Loucy (cell line): Measurements from ENCODE around the gene MOK.

Source experiments
- EZH2phosphoT487 ChIP-seq: fragments of 200-600 bp; IDR thresholded peaks from 2 replicates; pipeline ENCODE4 v1.6.1; 2018; ENCODE audit warnings: antibody characterized with exemption, mild to moderate bottlenecking, moderate library complexity, borderline replicate concordance
- TF ChIP-seq, protein P1 (sequence below): fragments of 200-600 bp; sonication (generic); conservative IDR thresholded peaks from 2 replicates; pipeline ENCODE4 v1.5.1; 2014; ENCODE audit warnings: mild to moderate bottlenecking, antibody characterized with exemption, low read length

DNA sequence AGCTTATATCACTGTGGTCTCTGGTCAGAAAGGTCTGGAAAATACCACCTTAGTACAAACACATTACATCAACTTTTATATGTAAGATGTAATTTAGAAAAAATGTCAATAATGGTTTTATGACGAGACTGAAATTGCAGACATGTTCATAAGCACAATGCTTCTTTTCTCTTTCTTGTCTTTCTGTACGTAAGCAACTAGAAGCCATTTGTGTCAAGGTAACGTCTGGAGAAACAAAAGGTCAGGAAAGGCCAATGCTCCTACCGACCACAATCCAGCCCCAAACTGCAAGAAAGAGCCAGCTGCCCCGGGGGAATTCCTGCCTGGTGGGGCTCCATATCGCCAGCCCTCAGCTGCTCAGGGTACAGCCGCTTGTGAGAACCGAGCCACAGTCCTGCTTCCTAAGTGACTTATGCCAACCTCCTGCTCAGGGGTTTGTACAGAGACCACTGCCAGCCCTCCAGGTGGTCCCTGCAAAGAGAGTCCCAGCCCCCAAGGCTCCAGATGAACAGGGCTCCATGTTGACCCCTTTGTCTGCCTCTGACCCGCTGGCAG, 20.9 kb upstream of the MOK start:
- TF ChIP-seq, protein P1, sequence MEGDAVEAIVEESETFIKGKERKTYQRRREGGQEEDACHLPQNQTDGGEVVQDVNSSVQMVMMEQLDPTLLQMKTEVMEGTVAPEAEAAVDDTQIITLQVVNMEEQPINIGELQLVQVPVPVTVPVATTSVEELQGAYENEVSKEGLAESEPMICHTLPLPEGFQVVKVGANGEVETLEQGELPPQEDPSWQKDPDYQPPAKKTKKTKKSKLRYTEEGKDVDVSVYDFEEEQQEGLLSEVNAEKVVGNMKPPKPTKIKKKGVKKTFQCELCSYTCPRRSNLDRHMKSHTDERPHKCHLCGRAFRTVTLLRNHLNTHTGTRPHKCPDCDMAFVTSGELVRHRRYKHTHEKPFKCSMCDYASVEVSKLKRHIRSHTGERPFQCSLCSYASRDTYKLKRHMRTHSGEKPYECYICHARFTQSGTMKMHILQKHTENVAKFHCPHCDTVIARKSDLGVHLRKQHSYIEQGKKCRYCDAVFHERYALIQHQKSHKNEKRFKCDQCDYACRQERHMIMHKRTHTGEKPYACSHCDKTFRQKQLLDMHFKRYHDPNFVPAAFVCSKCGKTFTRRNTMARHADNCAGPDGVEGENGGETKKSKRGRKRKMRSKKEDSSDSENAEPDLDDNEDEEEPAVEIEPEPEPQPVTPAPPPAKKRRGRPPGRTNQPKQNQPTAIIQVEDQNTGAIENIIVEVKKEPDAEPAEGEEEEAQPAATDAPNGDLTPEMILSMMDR: no peak
- no peak for TF ChIP-seq EZH2phosphoT487
